A549 (cell line): ENCODE data around the gene SPAG9. TPM values are rescaled to one million over a fixed set of nuclear protein-coding genes. Genes with fewer than 3 reads are reported as not detected.
A peak's percentile ranks its signal among the peaks of the same experiment; 100 is the strongest.
"Not testable (repeated sequence)": the region's sequence is repeated elsewhere in the genome, so short reads cannot be mapped to it uniquely, and the experiment has no call there.

Experiments
- ATAC-seq, 2 experiments: fragments of 200-7000 bp in 1 of 2; fragments of >200 bp in 1 of 2; cut with Nextera tagmentation in 1 of 2; cut with Tn5 transposase in 1 of 2; 3 replicates each; pipeline versions ENCODE4 v1.8.0 to v1.9.1; 2018 to 2020; ENCODE audit warnings: mild to moderate bottlenecking in 1 of 2, moderate library complexity in 1 of 2
- CTCF ChIA-PET: fragments of 300-600 bp; sonication (Branson Sonifier 250); formaldehyde crosslinking; extraction: SDS; loops from one replicate; lab custom pipeline; 2021; ENCODE audit warnings: antibody characterized with exemption, inconsistent platforms; lab: Yijun Ruan, JAX
- POLR2A ChIA-PET: fragments of 350-600 bp; formaldehyde crosslinking; extraction: SDS; loops from one replicate; lab custom pipeline; 2021; ENCODE audit warnings: antibody characterized with exemption, inconsistent platforms; lab: Yijun Ruan, JAX
- DNase-seq, 2 experiments: peaks; one replicate each; pipeline versions ENCODE4 v3.0.0 to v3.0.0-alpha.2; 2011 to 2016; ENCODE audit warnings: low read depth in 1 of 2, low spot score in 1 of 2
- FAIRE-seq: peaks from 2 replicates; lab custom pipeline; 2011; peaks lifted over from hg19 to GRCh38; lab: Jason Lieb, UNC
- H3K27ac ChIP-seq, 2 experiments: fragments of >200 bp; sonication (Bioruptor Twin); formaldehyde crosslinking; 3 replicates each; pipeline ENCODE4 v1.5.1; 2016 to 2017
- H3K4me1 ChIP-seq: fragments of >200 bp; sonication (Bioruptor Twin); formaldehyde crosslinking; 3 replicates; pipeline ENCODE4 v1.6.1; 2016
- H3K4me2 ChIP-seq: fragments of >200 bp; sonication (Bioruptor Twin); formaldehyde crosslinking; 3 replicates; pipeline ENCODE4 v1.6.1; 2016
- H3K4me3 ChIP-seq: fragments of >200 bp; sonication (Bioruptor Twin); formaldehyde crosslinking; 3 replicates; pipeline ENCODE4 v1.5.1; 2016
- H3K9me3 ChIP-seq: fragments of >200 bp; sonication (Bioruptor Twin); formaldehyde crosslinking; 3 replicates; pipeline ENCODE4 v1.6.1; 2016
- BHLHE40 ChIP-seq: IDR thresholded peaks from 2 replicates; pipeline ENCODE4 v1.6.1; 2012; ENCODE audit warnings: low read depth, low read length, inconsistent platforms
- CTCF ChIP-seq: fragments of >200 bp; sonication (Bioruptor Twin); formaldehyde crosslinking; IDR thresholded peaks from 3 replicates; pipeline ENCODE4 v1.5.1; 2016
- ELK1 ChIP-seq: fragments of 150-350 bp; IDR thresholded peaks from 2 replicates; pipeline ENCODE4 v1.6.1; 2014; ENCODE audit warnings: low read depth, mild to moderate bottlenecking, low read length
- ESRRA ChIP-seq: fragments of 150-350 bp; IDR thresholded peaks from 2 replicates; pipeline ENCODE4 v1.6.1; 2014; ENCODE audit warnings: mild to moderate bottlenecking, low read length, borderline replicate concordance
- FOSB ChIP-seq: fragments of 250-450 bp; sonication (Bioruptor Pico); IDR thresholded peaks from 2 replicates; pipeline ENCODE4 v1.5.0; 2020; ENCODE audit warnings: mild to moderate bottlenecking, moderate library complexity
- FOXS1 ChIP-seq: fragments of 250-450 bp; sonication (Bioruptor Pico); IDR thresholded peaks from 2 replicates; pipeline ENCODE4 v1.5.0; 2020; ENCODE audit warnings: mild to moderate bottlenecking, moderate library complexity
- GATA3 ChIP-seq: IDR thresholded peaks from 2 replicates; pipeline ENCODE4 v1.6.1; 2012; ENCODE audit warnings: borderline replicate concordance
- HEYL ChIP-seq: fragments of 250-450 bp; sonication (Bioruptor Pico); IDR thresholded peaks from 2 replicates; pipeline ENCODE4 v1.8.0; 2021; ENCODE audit warnings: mild to moderate bottlenecking, moderate library complexity
- JUN ChIP-seq, 2 experiments: fragments of >200 bp; sonication (Bioruptor Twin); formaldehyde crosslinking; IDR thresholded peaks; 2 replicates in 1 of 2; 3 replicates in 1 of 2; pipeline ENCODE4 v1.6.1; 2016 to 2017
- KDM1A ChIP-seq: fragments of 200-600 bp; sonication (generic); IDR thresholded peaks from 2 replicates; pipeline ENCODE4 v1.6.1; 2016; ENCODE audit warnings: low read depth, mild to moderate bottlenecking
- POLR2A ChIP-seq: IDR thresholded peaks from 2 replicates; pipeline ENCODE4 v1.6.1; 2012; ENCODE audit warnings: mild to moderate bottlenecking, low read length
- TP53 ChIP-seq: fragments of 250-450 bp; sonication (Bioruptor Pico); IDR thresholded peaks from 2 replicates; pipeline ENCODE4 v1.5.0; 2021; ENCODE audit warnings: mild to moderate bottlenecking, moderate library complexity
- ZFP36 ChIP-seq: fragments of 450-650 bp; IDR thresholded peaks from 2 replicates; pipeline ENCODE4 v1.6.1; 2014; ENCODE audit warnings: borderline replicate concordance; ENCODE audit not compliant: partially characterized antibody
- WGBS: methylation state at CpG from one replicate; pipeline ENCODE4 v1.1.6; 2017; ENCODE audit errors: missing lambda C conversion rate; 5-methylcytosine and 5-hydroxymethylcytosine counted together
- polyA plus RNA-seq, 4 experiments: library from polyadenylated mRNA; depleted of rRNA in 3 of 4; stranded (reverse); fragments of >200 nt; fragmentation: RNase III in 1 of 4; extraction: RNeasy Plus Mini Kit Qiagen cat#74134 plus additional on column Dnase treatment in 1 of 4; gene quantifications; 2 replicates in 3 of 4; 3 replicates in 1 of 4; pipeline ENCODE4 v1.2.3, GENCODE V29; 2011 to 2017
- TF ChIP-seq, protein P1 (sequence below): IDR thresholded peaks from 2 replicates; pipeline ENCODE4 v1.6.1; 2012

Gene SPAG9
- polyA plus RNA-seq, 2 of the 4 experiments (the other 2 are of a cell fraction), result 69.0 to 71.1 TPM

DNA sequence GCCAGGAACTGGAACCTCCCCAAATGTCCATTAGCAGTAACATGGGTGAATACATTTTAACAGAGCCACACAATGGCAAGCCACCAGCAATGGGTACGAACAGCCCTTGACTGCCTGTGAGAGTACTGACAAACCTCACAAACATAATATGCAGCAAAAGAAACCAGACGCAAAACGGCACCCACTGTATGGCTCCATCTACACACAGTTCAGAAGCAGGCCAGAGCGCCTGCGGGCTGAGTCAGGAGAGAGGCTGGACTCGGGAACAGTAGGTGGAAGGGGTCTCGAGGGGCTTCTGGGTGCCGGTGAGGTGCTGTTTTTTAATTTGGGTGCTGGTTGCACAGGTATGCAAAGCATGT is 177.1 kb downstream of the SPAG9 start:
- POLR2A ChIA-PET, result interaction anchor here (1.4 to 18.7 kb wide), 4 partner anchors 9 to 91 kb away, joined by 5 to 648 read pairs (median 54); partner anchors contain the start of gene TOB1
- no peak for FAIRE-seq
- H3K4me3 ChIP-seq, result peak overlapping the region; percentile 53
- H3K27ac ChIP-seq, result peak overlapping the region; percentile 96 to 98
- CTCF ChIA-PET, result interaction anchor here (1.2 to 28.2 kb wide), 6 partner anchors 9 to 210 kb away, joined by 3 to 1502 read pairs (median 8); partner anchors contain the start of genes NME1 and TOB1
- WGBS, result 56% methylated on average over 8 of the region's 8 CpGs
- TF ChIP-seq BHLHE40 (no peak), POLR2A (peak; percentile 29; the same call in 1 of the 2 replicates)
- H3K4me2 ChIP-seq, result peak overlapping the region; percentile 92
- H3K4me1 ChIP-seq, result peaks cover 74% of the 10 kb centered on the region
- no peak for DNase-seq
- no peaks in the 10 kb centered on the region for H3K9me3 ChIP-seq
- ATAC-seq, result peak in 1 of 2 experiments; percentile 3; a peak in 2 of 6 replicates

DNA sequence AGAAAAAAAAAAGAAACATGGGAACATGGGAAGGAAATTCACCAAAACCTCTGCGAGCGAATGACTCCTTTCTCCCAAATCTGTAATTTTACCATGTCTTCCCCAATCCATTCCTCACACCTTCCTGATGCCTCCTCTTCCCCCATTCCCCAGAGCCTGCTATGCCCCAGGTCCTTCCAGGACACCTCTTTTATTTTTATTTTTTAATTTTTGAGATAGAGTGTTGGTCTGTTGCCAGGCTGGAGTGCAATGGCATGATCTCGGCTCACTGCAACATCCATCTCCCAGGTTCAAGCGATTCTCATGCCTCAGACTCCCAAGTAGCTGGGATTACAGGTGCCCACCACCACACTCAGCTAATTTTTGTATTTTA is 179.0 kb downstream of the SPAG9 start:
- not testable (repeated sequence) for FAIRE-seq, ATAC-seq, H3K4me2 ChIP-seq, DNase-seq, H3K4me3 ChIP-seq, H3K9me3 ChIP-seq
- ChIA-PET CTCF (interaction anchor here (0.9 to 28.2 kb wide), 4 partner anchors 7 to 211 kb away, joined by 3 to 1502 read pairs (median 16); partner anchors contain the start of genes NME1 and TOB1), POLR2A (interaction anchor here (18.7 kb wide), 1 partner anchor 78 kb away, joined by 648 read pairs; the partner anchor contains the start of gene TOB1)
- peaks cover 60% of the 10 kb centered on the region for H3K4me1 ChIP-seq
- WGBS, result 96% methylated on average over 4 of the region's 4 CpGs
- H3K27ac ChIP-seq, result peak overlapping the region; percentile 96 to 98; a peak in 5 of 6 replicates

DNA sequence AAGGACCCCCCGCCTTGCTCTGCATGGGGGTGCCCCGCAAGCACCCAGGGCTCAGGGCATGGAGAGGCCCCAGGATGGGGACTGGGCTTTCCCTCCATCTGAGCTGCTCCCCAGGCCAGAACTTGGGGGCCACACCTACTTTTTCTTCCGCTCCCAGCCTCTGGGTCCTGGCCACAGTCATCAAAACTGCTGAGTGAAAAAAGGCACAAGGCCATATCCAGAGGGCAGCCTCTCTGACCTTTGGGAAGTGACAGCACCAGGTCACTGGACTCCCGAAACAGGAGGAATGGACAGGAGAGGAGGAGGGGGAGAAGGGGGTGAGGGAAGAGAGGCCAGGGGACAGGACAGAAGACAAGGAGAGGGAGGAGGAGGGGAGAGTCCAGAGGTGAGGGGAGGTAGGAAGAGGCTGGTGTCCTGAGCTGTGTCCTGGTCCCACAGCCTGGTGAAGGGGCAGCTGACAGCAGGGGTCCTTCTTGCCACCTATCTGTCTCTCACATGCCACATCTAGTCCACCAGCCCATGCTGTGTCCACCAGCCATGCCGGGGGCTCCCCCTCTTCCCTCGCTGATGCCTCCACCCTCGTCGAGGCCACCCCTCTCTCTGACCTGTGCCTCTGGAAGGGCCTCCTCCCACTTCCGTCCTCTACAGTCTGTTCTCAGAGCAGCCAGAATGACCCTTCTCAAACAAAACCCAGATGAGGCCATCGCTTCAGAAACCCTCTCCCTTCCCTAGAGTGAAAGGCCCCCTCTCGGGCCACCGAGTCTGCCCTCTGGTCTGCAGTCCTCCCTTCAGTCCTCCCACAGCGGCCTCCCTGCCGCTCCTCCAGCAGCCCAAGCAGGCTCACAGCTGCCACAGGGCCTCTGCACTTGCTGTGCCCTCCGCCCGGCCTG is 180.6 kb downstream of the SPAG9 start:
- Histone ChIP-seq H3K4me1 (peaks cover 64% of the 10 kb centered on the region), H3K4me3 (no peak overlapping the region), H3K9me3 (no peaks in the 10 kb centered on the region), H3K4me2 (peak overlapping the region; percentile 4; the same call in 1 of the 3 replicates)
- ChIA-PET CTCF (interaction anchor here (0.6 to 28.2 kb wide), 9 partner anchors 9 to 213 kb away, joined by 3 to 1502 read pairs (median 4); partner anchors contain the start of genes NME1 and TOB1), POLR2A (interaction anchor here (18.7 kb wide), 1 partner anchor 77 kb away, joined by 648 read pairs; the partner anchor contains the start of gene TOB1)
- no peak for FAIRE-seq
- no peak for ATAC-seq
- TF ChIP-seq JUN (IDR thresholded peaks at IDR 0.05), result no peak
- TF ChIP-seq HEYL (CRISPR knock-in tag), result no peak
- TF ChIP-seq TP53 (CRISPR knock-in tag), result no peak
- no peak for TF ChIP-seq ELK1
- TF ChIP-seq, all 56 proteins: peak for 0
- H3K27ac ChIP-seq, result peak overlapping the region; percentile 56 to 98
- DNase-seq, result no peak
- WGBS, result 91% methylated on average over 16 of the region's 16 CpGs

- DNase-seq (no peak), ATAC-seq (no peak), FAIRE-seq (no peak)
- 73% methylated on average over 4 of the region's 4 CpGs for WGBS
- peak overlapping the region; percentile 4; the same call in 1 of the 3 replicates for H3K4me2 ChIP-seq
- H3K27ac ChIP-seq, result peak overlapping the region; percentile 56 to 98; a peak in 5 of 6 replicates
- CTCF ChIA-PET, result interaction anchor here (0.6 to 28.2 kb wide), 8 partner anchors 9 to 164 kb away, joined by 3 to 1502 read pairs (median 4); partner anchors contain the start of gene TOB1
- H3K4me3 ChIP-seq, result no peak overlapping the region
- TF ChIP-seq FOSB (no peak), ESRRA (no peak), GATA3 (no peak), CTCF (no peak), FOXS1 (CRISPR knock-in tag) (no peak), KDM1A (no peak), ZFP36 (no peak)
- TF ChIP-seq, protein P1, sequence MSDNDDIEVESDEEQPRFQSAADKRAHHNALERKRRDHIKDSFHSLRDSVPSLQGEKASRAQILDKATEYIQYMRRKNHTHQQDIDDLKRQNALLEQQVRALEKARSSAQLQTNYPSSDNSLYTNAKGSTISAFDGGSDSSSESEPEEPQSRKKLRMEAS, result no peak
- H3K4me1 ChIP-seq, result peaks cover 66% of the 10 kb centered on the region
- H3K9me3 ChIP-seq, result no peaks in the 10 kb centered on the region
- POLR2A ChIA-PET, result interaction anchor here (18.7 kb wide), 1 partner anchor 76 kb away, joined by 648 read pairs; the partner anchor contains the start of gene TOB1
Measured at GRCh38 chr17:50939542-50939794, 181.2 kb downstream of the SPAG9 start.
